ENCODE results near the gene MEIS1.

MEIS1 gene

GRCh38 chr2:66580166-66581049, 145.5 kb downstream of the MEIS1 start:
- no peak for DNase-seq

DNA sequence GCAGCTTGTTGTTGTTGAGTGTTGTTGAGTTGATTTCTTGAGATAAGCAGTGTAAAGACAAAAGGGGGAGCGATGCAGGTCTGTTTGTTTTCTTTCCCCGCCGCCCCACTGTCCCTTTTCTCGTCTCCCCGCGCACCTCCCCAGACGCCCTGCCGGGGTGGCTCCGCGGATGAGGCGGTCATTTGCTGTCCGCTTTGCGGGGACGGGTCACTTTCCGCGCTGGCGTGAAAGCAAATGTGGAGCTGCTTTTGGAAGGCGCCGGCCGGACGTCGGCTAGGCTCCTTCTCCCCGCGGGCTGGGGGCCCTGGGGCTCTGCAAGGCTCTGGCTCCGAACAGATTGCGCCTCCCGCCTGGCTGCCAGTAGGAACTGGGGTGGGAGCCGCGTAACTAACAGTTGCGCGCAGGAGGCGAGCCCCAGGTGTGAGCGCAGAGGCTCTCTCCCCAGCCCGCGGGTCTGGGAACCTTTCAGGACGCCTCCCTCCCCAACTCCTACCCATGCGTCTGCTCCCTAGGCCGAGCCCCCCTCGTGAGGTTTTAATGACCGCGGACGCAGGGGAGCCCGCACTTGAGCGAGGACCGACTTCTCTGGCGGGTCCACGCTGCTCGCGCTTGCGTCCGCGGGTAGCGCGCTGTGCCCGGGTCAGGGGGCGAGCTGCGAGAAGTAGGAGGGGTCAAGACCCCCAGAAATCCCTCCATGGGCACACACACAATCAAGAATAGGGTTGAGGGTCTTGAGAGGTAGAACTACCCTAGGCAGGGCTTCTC, 146.6 kb downstream of the MEIS1 start:
- DNase-seq = no peak

DNA sequence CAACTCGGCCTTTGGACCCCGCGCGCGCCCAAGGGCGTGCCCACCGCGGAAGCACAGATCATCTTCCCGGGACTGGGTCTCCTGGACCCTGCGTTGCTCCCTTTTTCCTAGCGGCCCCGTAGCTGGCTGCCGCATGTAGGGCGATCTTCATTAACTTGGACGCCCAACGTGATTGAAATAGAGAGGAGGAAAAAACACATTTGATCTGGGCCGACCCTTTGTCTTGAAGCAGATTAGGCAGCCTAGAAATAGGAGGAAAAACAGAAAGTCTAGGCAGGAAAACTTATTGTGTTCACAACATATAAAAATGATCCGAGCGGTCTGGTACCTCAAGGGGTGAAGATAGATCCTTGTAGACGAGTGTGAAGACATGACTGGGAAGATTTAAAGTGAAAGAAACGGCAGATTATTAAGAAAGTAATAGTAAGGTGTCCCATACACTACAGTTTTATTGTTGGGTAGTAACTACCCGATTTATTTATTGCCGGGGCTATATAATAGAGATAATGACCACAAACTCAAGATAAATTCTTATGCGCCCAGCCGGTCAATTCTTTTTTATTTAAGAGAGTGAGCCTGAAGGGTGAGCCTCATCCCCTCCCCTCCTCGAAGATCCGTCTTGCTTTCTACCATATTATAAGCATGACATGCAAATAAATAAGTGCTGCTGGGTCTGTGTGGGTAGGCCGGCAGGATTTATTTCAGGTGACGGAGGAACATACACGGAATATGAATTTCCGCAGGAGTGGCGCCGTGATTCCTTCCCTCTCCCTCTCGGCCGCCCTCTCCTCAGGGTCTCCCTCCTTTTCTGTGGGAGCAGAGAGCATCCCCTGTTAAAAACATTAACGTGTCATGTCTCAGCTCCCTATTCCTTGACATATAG, 147.4 kb downstream of the MEIS1 start:
- DNase-seq = no peak

DNA sequence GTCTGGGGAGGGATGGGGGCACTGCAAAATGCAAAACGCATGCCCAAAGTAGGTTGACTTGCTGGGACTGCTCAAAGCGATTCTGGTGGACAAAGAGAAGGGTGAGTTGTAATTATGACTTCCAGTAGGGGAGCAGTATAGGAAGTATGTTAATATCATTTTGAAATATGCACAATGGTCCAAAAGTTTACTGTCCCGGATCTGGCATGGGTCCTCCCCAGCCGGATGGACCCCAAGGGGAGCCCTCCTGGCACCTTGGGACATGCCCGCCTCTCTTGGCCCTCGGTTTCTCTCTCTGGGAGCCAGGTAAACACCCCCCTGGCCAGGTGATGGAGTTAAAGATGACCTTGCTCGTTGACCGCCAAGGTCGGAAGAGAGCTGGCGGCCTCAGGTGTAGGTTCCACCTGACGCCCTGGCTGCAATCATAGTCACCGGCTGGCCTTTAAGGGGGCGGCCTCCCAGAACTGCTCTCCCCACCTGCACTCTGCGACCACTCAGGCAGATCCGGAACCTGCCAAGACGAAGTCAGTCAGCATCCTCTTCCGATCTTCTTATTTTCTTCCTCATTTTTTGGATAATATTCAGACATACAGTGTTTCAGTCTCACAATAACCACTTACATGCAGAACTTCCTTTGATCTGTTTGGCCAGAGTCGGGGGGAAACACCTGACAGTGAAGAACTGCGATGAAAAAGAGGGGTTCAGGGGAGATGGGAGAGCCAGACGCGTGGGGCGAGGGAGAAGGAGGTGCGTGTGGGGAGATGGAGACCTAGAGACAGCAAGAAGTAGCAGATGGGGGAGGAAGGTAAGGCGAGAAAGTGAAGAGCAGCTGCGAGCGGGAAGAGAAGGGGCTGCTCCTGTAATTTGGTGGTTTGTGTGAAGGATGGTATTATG, 148.3 kb downstream of the MEIS1 start:
- no peak for DNase-seq

- DNase-seq = no peak
Measured at GRCh38 chr2:66583881-66584280, 149.0 kb downstream of the MEIS1 start.

DNA sequence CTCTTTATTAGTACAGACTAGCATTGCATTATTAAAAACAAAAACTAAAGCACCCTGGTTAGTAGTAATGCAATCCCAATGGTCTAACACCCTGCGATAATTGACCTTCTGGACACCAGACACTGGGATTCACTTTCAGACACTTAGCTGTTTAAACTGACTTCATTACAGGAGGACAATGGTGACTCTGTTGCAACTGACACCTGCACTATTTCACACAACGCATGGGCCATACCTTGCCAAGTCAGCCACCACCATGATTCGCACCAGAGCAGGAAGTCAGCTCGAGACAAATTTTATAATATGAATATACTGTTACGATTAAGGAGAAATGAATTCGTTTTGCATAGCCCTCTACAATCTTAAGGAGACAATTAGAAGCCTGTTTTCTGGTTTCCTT, 150.7 kb downstream of the MEIS1 start:
- DNase-seq = no peak

DNA sequence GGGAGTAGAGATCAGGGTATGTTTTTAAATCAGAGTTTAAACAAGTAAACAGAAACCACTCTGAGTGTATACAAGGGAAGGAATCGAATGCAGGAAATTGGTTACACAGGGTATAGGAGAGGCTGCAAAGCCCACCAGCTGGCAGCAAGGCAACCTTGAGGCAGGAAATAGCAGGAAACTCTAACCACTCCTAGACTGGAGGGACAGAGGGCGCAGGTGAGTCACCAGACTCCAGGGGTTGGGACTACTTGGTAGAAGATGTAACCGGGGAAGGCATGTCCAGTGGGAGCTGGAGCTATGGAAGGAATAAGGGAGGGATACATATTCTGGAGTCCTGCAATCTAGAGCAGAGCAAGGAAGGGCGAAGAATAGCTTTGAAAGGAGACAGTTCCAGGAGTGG, 152.3 kb downstream of the MEIS1 start:
- DNase-seq = no peak

- no peak for DNase-seq
Measured at GRCh38 chr2:66594001-66594400, 159.1 kb downstream of the MEIS1 start.

- no peak for DNase-seq
Measured at GRCh38 chr2:66595556-66595955, 160.6 kb downstream of the MEIS1 start.

DNA sequence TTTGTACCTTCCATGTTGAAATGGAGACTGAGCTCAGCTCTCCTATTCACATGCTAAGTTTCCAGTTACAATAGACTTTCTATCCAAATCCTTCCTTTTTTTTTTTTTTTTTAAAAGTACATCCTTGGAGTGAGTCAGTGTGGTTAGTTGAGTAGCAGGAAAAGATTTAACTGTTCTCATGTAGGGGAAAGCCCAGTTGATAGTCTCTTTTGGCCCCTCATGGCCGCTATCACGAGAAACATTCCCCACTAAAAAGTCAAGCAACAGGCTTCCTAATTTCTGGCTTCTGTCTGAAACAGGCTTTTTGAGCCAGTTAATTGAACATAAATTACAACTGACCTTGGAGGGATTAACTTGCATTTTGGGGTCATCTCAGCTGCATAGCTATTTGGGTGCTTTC, 161.3 kb downstream of the MEIS1 start:
- no peak for DNase-seq

DNA sequence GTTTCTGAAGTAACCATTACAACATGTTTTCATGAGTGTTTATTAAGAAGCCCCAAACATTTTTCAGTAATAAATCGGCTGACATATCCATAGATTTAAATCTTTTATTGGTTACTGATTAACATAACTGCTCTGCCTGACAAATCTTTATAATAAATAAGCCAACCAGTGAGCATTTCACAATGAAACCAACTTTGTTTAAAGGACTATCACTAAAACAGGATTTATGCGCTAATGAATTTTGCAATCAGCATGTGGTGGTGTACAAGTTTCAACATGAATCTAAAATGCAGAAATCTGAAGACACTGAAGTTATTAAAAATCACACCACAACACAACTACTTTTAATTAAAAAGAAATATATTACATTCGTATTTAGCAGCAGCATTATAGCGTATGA, 166.7 kb downstream of the MEIS1 start:
- no peak for DNase-seq

GRCh38 chr2:66602341-66602740, 167.4 kb downstream of the MEIS1 start:
- DNase-seq = no peak

- no peak for DNase-seq
Measured at GRCh38 chr2:66604326-66604725, 169.4 kb downstream of the MEIS1 start.

GRCh38 chr2:66604976-66605375, 170.1 kb downstream of the MEIS1 start:
- DNase-seq = no peak

GRCh38 chr2:66607152-66607551, 172.2 kb downstream of the MEIS1 start:
- DNase-seq = no peak

All from hypothalamus (tissue), 51 donors.